ENCODE measurements around the gene DTL. TPM values are rescaled to one million over a fixed set of nuclear protein-coding genes. Genes with fewer than 3 reads are reported as not detected.
A peak's percentile ranks its signal among the peaks of the same experiment; 100 is the strongest.

The DTL gene
- total RNA-seq, 2 experiments from 2014 or later, result 61.7 to 64.4 TPM

GRCh38 chr1:212118167-212118871, 82.8 kb downstream of the DTL start:
- Histone ChIP-seq H3K4me3 (ENCODE audit: low read depth, low read length, poor library complexity, severe bottlenecking) (no peak overlapping the region), H3K27ac (ENCODE audit: low read depth, low read length, poor library complexity, severe bottlenecking) (peak overlapping the region; percentile 33), H2AFZ (ENCODE audit: low read length) (no peak overlapping the region), H3K9me3 (ENCODE audit: low read length) (no peaks in the 10 kb centered on the region), H3K9me2 (ENCODE audit: insufficient read depth, low read length) (no peaks in the 10 kb centered on the region), H3K79me2 (ENCODE audit: insufficient read depth, low read depth, low read length) (no peaks in the 10 kb centered on the region), H4K20me1 (ENCODE audit: insufficient read depth, low read length) (no peaks in the 10 kb centered on the region), H3K4me2 (ENCODE audit: low read length) (peak overlapping the region; percentile 31), H3K36me3 (ENCODE audit: insufficient read depth, low read length) (peaks cover 18% of the 10 kb centered on the region), H3K4me1 (ENCODE audit: insufficient read depth, low read length, poor library complexity, severe bottlenecking) (peaks cover 17% of the 10 kb centered on the region)
- ChIA-PET POLR2A (interaction anchor here (0.6 to 1.4 kb wide), 7 partner anchors 14 to 885 kb away, joined by 3 to 6 read pairs (median 3); no protein-coding TSS in a partner anchor), CTCF (ENCODE audit: unreplicated experiment) (interaction anchor here (0.6 kb wide), 1 partner anchor 34 kb away, joined by 4 read pairs; no protein-coding TSS in a partner anchor)
- no peak for TF ChIP-seq EZH2phosphoT487 (IDR thresholded peaks at IDR 0.05; ENCODE audit: borderline replicate concordance, low read depth, low read length)
- TF ChIP-seq CTCF (conservative IDR thresholded peaks at IDR 0.05; ENCODE audit: low read length), result no peak
- intact Hi-C loops (cut with micrococcal nuclease; ENCODE audit: unreplicated experiment), result no loop called here
- no TSS peak for BruUV-seq (replicated peaks)
- DNase-seq (ENCODE audit: low spot score), result no peak

- peak overlapping the region; percentile 33 for H3K27ac ChIP-seq (ENCODE audit: low read depth, low read length, poor library complexity, severe bottlenecking)
- H4K20me1 ChIP-seq (ENCODE audit: insufficient read depth, low read length), result no peaks in the 10 kb centered on the region
- peaks cover 15% of the 10 kb centered on the region for H3K36me3 ChIP-seq (ENCODE audit: insufficient read depth, low read length)
- ChIA-PET CTCF (ENCODE audit: unreplicated experiment) (interaction anchor here (0.6 to 1.1 kb wide), 2 partner anchors 33 to 167 kb away, joined by 3 to 4 read pairs; no protein-coding TSS in a partner anchor), POLR2A (interaction anchor here (0.5 to 1.4 kb wide), 8 partner anchors 47 to 885 kb away, joined by 3 to 6 read pairs (median 3); no protein-coding TSS in a partner anchor)
- BruUV-seq (replicated peaks), result no TSS peak
- no peaks in the 10 kb centered on the region for H3K9me3 ChIP-seq (ENCODE audit: low read length)
- DNase-seq (ENCODE audit: low spot score), result peak; percentile 46
- H3K4me1 ChIP-seq (ENCODE audit: insufficient read depth, low read length, poor library complexity, severe bottlenecking), result peaks cover 17% of the 10 kb centered on the region
- no peaks in the 10 kb centered on the region for H3K9me2 ChIP-seq (ENCODE audit: insufficient read depth, low read length)
- no peak overlapping the region for H3K4me3 ChIP-seq (ENCODE audit: low read depth, low read length, poor library complexity, severe bottlenecking)
- intact Hi-C loops (cut with micrococcal nuclease; ENCODE audit: unreplicated experiment), result no loop called here
- H2AFZ ChIP-seq (ENCODE audit: low read length), result no peak overlapping the region
- no peak for TF ChIP-seq EZH2phosphoT487 (IDR thresholded peaks at IDR 0.05; ENCODE audit: borderline replicate concordance, low read depth, low read length)
- TF ChIP-seq CTCF (conservative IDR thresholded peaks at IDR 0.05; ENCODE audit: low read length), result no peak
- peak overlapping the region; percentile 31 for H3K4me2 ChIP-seq (ENCODE audit: low read length)
- no peaks in the 10 kb centered on the region for H3K79me2 ChIP-seq (ENCODE audit: insufficient read depth, low read depth, low read length)
Observed at GRCh38 chr1:212118872-212119260, 83.3 kb downstream of the DTL start.

- H3K27ac ChIP-seq (ENCODE audit: low read depth, low read length, poor library complexity, severe bottlenecking), result peak overlapping the region; percentile 33
- ChIA-PET POLR2A (interaction anchor here (0.5 to 1.4 kb wide), 6 partner anchors 17 to 848 kb away, joined by 3 to 4 read pairs (median 3); no protein-coding TSS in a partner anchor), CTCF (ENCODE audit: unreplicated experiment) (interaction anchor here (1.1 kb wide), 1 partner anchor 167 kb away, joined by 3 read pairs; no protein-coding TSS in a partner anchor)
- H2AFZ ChIP-seq (ENCODE audit: low read length), result no peak overlapping the region
- no peaks in the 10 kb centered on the region for H3K9me3 ChIP-seq (ENCODE audit: low read length)
- H3K36me3 ChIP-seq (ENCODE audit: insufficient read depth, low read length), result peaks cover 15% of the 10 kb centered on the region
- TF ChIP-seq EZH2phosphoT487 (IDR thresholded peaks at IDR 0.05; ENCODE audit: borderline replicate concordance, low read depth, low read length) (no peak), CTCF (conservative IDR thresholded peaks at IDR 0.05; ENCODE audit: low read length) (no peak)
- intact Hi-C loops (cut with micrococcal nuclease; ENCODE audit: unreplicated experiment), result no loop called here
- no peaks in the 10 kb centered on the region for H3K79me2 ChIP-seq (ENCODE audit: insufficient read depth, low read depth, low read length)
- no peaks in the 10 kb centered on the region for H4K20me1 ChIP-seq (ENCODE audit: insufficient read depth, low read length)
- peaks cover 17% of the 10 kb centered on the region for H3K4me1 ChIP-seq (ENCODE audit: insufficient read depth, low read length, poor library complexity, severe bottlenecking)
- H3K4me2 ChIP-seq (ENCODE audit: low read length), result no peak overlapping the region
- no peak overlapping the region for H3K4me3 ChIP-seq (ENCODE audit: low read depth, low read length, poor library complexity, severe bottlenecking)
- DNase-seq (ENCODE audit: low spot score), result peak; percentile 14
- no TSS peak for BruUV-seq (replicated peaks)
- no peaks in the 10 kb centered on the region for H3K9me2 ChIP-seq (ENCODE audit: insufficient read depth, low read length)
Observed at GRCh38 chr1:212119397-212119837, 83.9 kb downstream of the DTL start.

Data from OCI-LY7 (cell line).